ENCODE results near the gene AHDC1. TPM values are rescaled to one million over a fixed set of nuclear protein-coding genes. Genes with fewer than 3 reads are reported as not detected.

Gene AHDC1
- 15.3 and 18.3 TPM in 2 replicates for total RNA-seq

GRCh38 chr1:27603681-27604578 lies at the start of gene AHDC1:
Gene AHDC1 (minus strand): TSS chr1:27604144. CDS start chr1:27552115, 52,029 bp downstream.

GRCh38 chr1:27634985-27635367 lies 31.0 kb upstream of the AHDC1 start, which contains the start of gene FGR:
Gene FGR (minus strand): TSS chr1:27635185. CDS start chr1:27623916, 11,269 bp downstream.

GRCh38 chr1:27489973-27490741 lies 113.8 kb downstream of the AHDC1 start, which contains the start of gene WASF2:
Gene WASF2 (minus strand): TSS chr1:27490167. CDS start chr1:27428890, 61,277 bp downstream.

Other genes with a start within 250 kb of the AHDC1 start
- gene MAP3K6, start 237.2 kb downstream of the AHDC1 start, total RNA-seq = 27.4 and 33.0 TPM in 2 replicates
- gene FCN3, start 229.3 kb downstream of the AHDC1 start, total RNA-seq = 0.49 TPM in 1 of 2 replicates, not detected in the other
- gene CD164L2, start 220.8 kb downstream of the AHDC1 start, total RNA-seq = not detected in 2 replicates
- 0.18 and 0.32 TPM in 2 replicates for gene GPR3, start 211.5 kb downstream of the AHDC1 start, total RNA-seq
- gene WASF2, start 114.0 kb downstream of the AHDC1 start, total RNA-seq = 31.2 and 34.7 TPM in 2 replicates
- gene FGR, start 31.0 kb upstream of the AHDC1 start, total RNA-seq = 0.16 TPM in 1 of 2 replicates, not detected in the other
- 27.4 and 67.4 TPM in 2 replicates for gene IFI6, start 68.0 kb upstream of the AHDC1 start, total RNA-seq
- 3.9 and 4.7 TPM in 2 replicates for gene FAM76A, start 121.8 kb upstream of the AHDC1 start, total RNA-seq
- gene STX12, start 169.1 kb upstream of the AHDC1 start, total RNA-seq = 61.6 and 68.4 TPM in 2 replicates
- gene PPP1R8, start 226.6 kb upstream of the AHDC1 start, total RNA-seq = 39.7 and 41.5 TPM in 2 replicates

Data from cardiac atrium fibroblast (primary cell).